NB4 (cell line): ENCODE results near the gene FKBP2.
"Not testable (repeated sequence)": the region's sequence is repeated elsewhere in the genome, so short reads cannot be mapped to it uniquely, and the experiment has no call there.

ENCODE experiments used
- DNase-seq: peaks from one replicate; pipeline ENCODE4 v3.0.0; 2010; ENCODE audit warnings: low read depth
- H3K4me3 ChIP-seq: one replicate; pipeline ENCODE4 v1.5.1; 2011; ENCODE audit warnings: mild to moderate bottlenecking, low read depth, low read length, moderate library complexity
- CTCF ChIP-seq: IDR thresholded peaks from one replicate; pipeline ENCODE4 v1.5.1; 2012; ENCODE audit warnings: low read depth, low read length
- MYC ChIP-seq: IDR thresholded peaks from 2 replicates; pipeline ENCODE4 v1.6.1; 2011; ENCODE audit warnings: low read depth, low read length
- POLR2A ChIP-seq: IDR thresholded peaks from 2 replicates; pipeline ENCODE4 v1.6.1; 2011; ENCODE audit warnings: mild to moderate bottlenecking; ENCODE audit not compliant: insufficient read length; ENCODE audit errors: extremely low read depth
- TF ChIP-seq, protein P1 (sequence below): IDR thresholded peaks from 2 replicates; pipeline ENCODE4 v1.6.1; 2011; ENCODE audit warnings: low read depth, low read length

Gene FKBP2

GRCh38 chr11:64244107-64244506, 3.2 kb downstream of the FKBP2 start:
- no peak overlapping the region for H3K4me3 ChIP-seq
- no peak for DNase-seq

GRCh38 chr11:64244966-64245365, 4.1 kb downstream of the FKBP2 start:
- no peak for TF ChIP-seq POLR2A
- TF ChIP-seq MYC, result no peak
- TF ChIP-seq CTCF, result no peak
- TF ChIP-seq, protein P1, sequence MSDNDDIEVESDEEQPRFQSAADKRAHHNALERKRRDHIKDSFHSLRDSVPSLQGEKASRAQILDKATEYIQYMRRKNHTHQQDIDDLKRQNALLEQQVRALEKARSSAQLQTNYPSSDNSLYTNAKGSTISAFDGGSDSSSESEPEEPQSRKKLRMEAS, result no peak
- DNase-seq, result no peak
- peak overlapping the region; percentile 87 for H3K4me3 ChIP-seq

More at GRCh38 chr11:64244107-64244506, 3.2 kb downstream of the FKBP2 start:
- TF ChIP-seq, protein P1, result no peak
- no peak for TF ChIP-seq POLR2A

GRCh38 chr11:64245401-64245796, 4.5 kb downstream of the FKBP2 start:
- no peak for DNase-seq
- no peak for TF ChIP-seq MYC
- no peak for TF ChIP-seq CTCF
- no peak for TF ChIP-seq POLR2A
- TF ChIP-seq, protein P1, result no peak; the same call in 1 of the 2 replicates
- peak overlapping the region; percentile 87 for H3K4me3 ChIP-seq

GRCh38 chr11:64245797-64246620, 5.1 kb downstream of the FKBP2 start:
- TF ChIP-seq CTCF (no peak), MYC (peak; percentile 35; the same call in 1 of the 2 replicates)
- TF ChIP-seq, protein P1, result peak; percentile 54; the same call in 1 of the 2 replicates
- DNase-seq, result peak; percentile 92
- peak overlapping the region; percentile 87 for H3K4me3 ChIP-seq

DNA sequence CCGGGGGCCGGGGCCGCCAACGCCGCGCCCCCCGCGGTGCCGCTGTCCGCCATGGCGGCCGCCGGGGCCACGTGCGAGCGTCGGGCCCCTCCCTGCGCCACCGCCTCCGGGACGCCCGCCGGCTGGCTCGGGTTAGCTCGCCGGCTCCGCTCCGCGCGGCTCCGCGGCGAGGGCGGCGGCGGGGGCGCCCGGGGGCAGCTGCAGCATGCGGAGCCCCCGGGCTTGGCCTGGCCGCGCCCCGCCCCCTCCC, 5.7 kb downstream of the FKBP2 start:
- not testable (repeated sequence) for DNase-seq, H3K4me3 ChIP-seq

- H3K4me3 ChIP-seq, result peak within 1 kb of the TSS; percentile 87
- peak; percentile 93 for DNase-seq
- TF ChIP-seq, protein P1, result peak; percentile 94
- TF ChIP-seq POLR2A (peak; percentile 50), MYC (peak; percentile 83), CTCF (no peak)
Measured at GRCh38 chr11:64246871-64247728, 6.2 kb downstream of the FKBP2 start, which contains the start of gene PPP1R14B. PPP1R14B (minus strand) TSS chr11:64246943; CDS start chr11:64246673, 270 bp downstream.
